K562 (cell line): ENCODE measurements around the gene SMAP2. TPM values are rescaled to one million over a fixed set of nuclear protein-coding genes. Genes with fewer than 3 reads are reported as not detected.

Experiments
- ATAC-seq: fragments of 200-7000 bp; cut with Tn5 transposase; 3 replicates; pipeline ENCODE4 v1.9.1; 2020; ENCODE audit warnings: moderate library complexity
- BruUV-seq: library from RNA; stranded (reverse); fragments of 400-500 nt; replicated peaks from 2 replicates; lab custom pipeline; 2021; lab: Mats Ljungman, UMichigan
- CTCF ChIA-PET: fragments of 300-600 bp; formaldehyde crosslinking; extraction: SDS; loops from one replicate; lab custom pipeline; 2021; ENCODE audit warnings: low intra/inter-chr PET ratio; lab: Yijun Ruan, JAX
- POLR2A ChIA-PET: fragments of 300-600, 350-650 bp; sonication (Branson Sonifier 250); formaldehyde crosslinking; extraction: SDS; loops from one replicate; lab custom pipeline; 2021; ENCODE audit warnings: antibody characterized with exemption, inconsistent platforms; lab: Yijun Ruan, JAX
- DNase-seq, 4 experiments: peaks; one replicate each; pipeline versions ENCODE4 v3.0.0 to v3.0.0-alpha.2; 2011 to 2018; ENCODE audit warnings: low spot score in 3 of 4, mixed read lengths in 3 of 4; ENCODE audit errors: extremely low read depth in 1 of 4
- FAIRE-seq: peaks from 2 replicates; lab custom pipeline; 2011; peaks lifted over from hg19 to GRCh38; lab: Jason Lieb, UNC
- H2AFZ ChIP-seq: 2 replicates; pipeline ENCODE4 v1.6.0; 2011; ENCODE audit warnings: low read depth, low read length, control low read depth, inconsistent platforms
- H3K27ac ChIP-seq: fragments of 200-600 bp; 3 replicates; pipeline ENCODE4 v1.8.0; 2011; ENCODE audit warnings: low read depth, mild to moderate bottlenecking, control low read depth, inconsistent platforms, low read length, moderate library complexity, mixed read lengths; ENCODE audit errors: extremely low read depth
- H3K27me3 ChIP-seq, 2 experiments: fragments of 300-600 bp in 1 of 2; 2 replicates in 1 of 2; 3 replicates in 1 of 2; pipeline versions ENCODE4 v1.6.0 to v1.8.0; 2011; ENCODE audit warnings: inconsistent platforms in 2 of 2, low read length in 2 of 2, mild to moderate bottlenecking in 1 of 2, mixed read lengths in 1 of 2, moderate library complexity in 1 of 2; ENCODE audit not compliant: control insufficient read depth in 2 of 2, insufficient read depth in 2 of 2
- H3K36me3 ChIP-seq: fragments of 300-600 bp; 3 replicates; pipeline ENCODE4 v1.8.0; 2011; ENCODE audit warnings: mild to moderate bottlenecking, low read length, inconsistent platforms; ENCODE audit not compliant: control insufficient read depth, insufficient read depth
- H3K4me1 ChIP-seq, 2 experiments: fragments of 200-600 bp in 1 of 2; replicated peaks in 1 of 2; 2 replicates in 1 of 2; 3 replicates in 1 of 2; pipeline versions ENCODE4 v1.5.1 to v1.8.0; 2011; ENCODE audit warnings: inconsistent platforms in 2 of 2, low read length in 2 of 2, mild to moderate bottlenecking in 1 of 2, mixed read lengths in 1 of 2, moderate library complexity in 1 of 2; ENCODE audit not compliant: control insufficient read depth in 2 of 2, insufficient read depth in 2 of 2
- H3K4me2 ChIP-seq: 2 replicates; pipeline ENCODE4 v1.6.1; 2011; ENCODE audit warnings: low read length, control low read depth, inconsistent platforms, mixed read lengths; ENCODE audit not compliant: insufficient read depth
- H3K4me3 ChIP-seq: fragments of 200-600 bp; sonication (generic), shearing (Covaris generic); 2 replicates; pipeline ENCODE4 v1.5.1; 2016; ENCODE audit warnings: control low read depth, inconsistent platforms
- H3K79me2 ChIP-seq: fragments of 200-600 bp; 3 replicates; pipeline ENCODE4 v1.8.0; 2011; ENCODE audit warnings: low read length, inconsistent platforms; ENCODE audit not compliant: control insufficient read depth, insufficient read depth
- H3K9ac ChIP-seq, 2 experiments: 2 replicates each; pipeline versions ENCODE4 v1.6.0 to v1.6.1; 2011; ENCODE audit warnings: low read depth in 2 of 2, low read length in 2 of 2, control low read depth in 1 of 2, inconsistent platforms in 1 of 2, mild to moderate bottlenecking in 1 of 2, mixed read lengths in 1 of 2; ENCODE audit not compliant: insufficient read depth in 1 of 2
- H3K9me1 ChIP-seq: one replicate; pipeline ENCODE4 v1.6.0; 2011; ENCODE audit warnings: inconsistent platforms, mild to moderate bottlenecking, low read length, moderate library complexity; ENCODE audit not compliant: control insufficient read depth, insufficient read depth
- H3K9me3 ChIP-seq: replicated peaks from 2 replicates; pipeline ENCODE4 v1.5.1; 2011; ENCODE audit warnings: low read depth, low read length, inconsistent platforms; ENCODE audit not compliant: control insufficient read depth, insufficient read depth
- H4K20me1 ChIP-seq: replicated peaks from 2 replicates; pipeline ENCODE4 v1.6.1; 2011; ENCODE audit warnings: low read length, inconsistent platforms, mixed read lengths; ENCODE audit not compliant: control insufficient read depth, insufficient read depth
- CREB1 ChIP-seq, 2 experiments: sonication (generic) in 1 of 2; formaldehyde crosslinking in 1 of 2; IDR thresholded peaks; 2 replicates each; pipeline versions ENCODE4 v1.6.1 to v1.8.0; 2012 to 2022; ENCODE audit warnings: inconsistent platforms in 1 of 2, mild to moderate bottlenecking in 1 of 2, missing genetic modification reagents in 1 of 2, moderate library complexity in 1 of 2
- HMGN3 ChIP-seq: IDR thresholded peaks from 2 replicates; pipeline ENCODE4 v1.6.1; 2011; ENCODE audit warnings: borderline replicate concordance, low read depth, mild to moderate bottlenecking, mixed read lengths, low read length; ENCODE audit not compliant: insufficient read length; ENCODE audit errors: extremely low read depth
- KLF16 ChIP-seq: IDR thresholded peaks from 2 replicates; pipeline ENCODE4 v1.6.1; 2016; ENCODE audit warnings: antibody characterized with exemption
- MTA1 ChIP-seq: fragments of 450-650 bp; IDR thresholded peaks from 2 replicates; pipeline ENCODE4 v1.6.1; 2017; ENCODE audit warnings: borderline replicate concordance
- PML ChIP-seq: IDR thresholded peaks from 2 replicates; pipeline ENCODE4 v1.6.1; 2012; ENCODE audit warnings: low read length, inconsistent platforms
- RBBP5 ChIP-seq: fragments of 200-600 bp; sonication (generic); IDR thresholded peaks from 2 replicates; pipeline ENCODE4 v1.6.1; 2012; ENCODE audit warnings: borderline replicate concordance, mild to moderate bottlenecking, low read length, control low read depth, inconsistent platforms; ENCODE audit not compliant: insufficient read depth, poor library complexity, severe bottlenecking
- RFX1 ChIP-seq: fragments of 450-650 bp; IDR thresholded peaks from 2 replicates; pipeline ENCODE4 v1.6.1; 2016; ENCODE audit warnings: mild to moderate bottlenecking, moderate library complexity
- SIN3A ChIP-seq, 2 experiments: fragments of 150-350 bp in 1 of 2; IDR thresholded peaks; 2 replicates each; pipeline ENCODE4 v1.6.1; 2011 to 2016; ENCODE audit warnings: borderline replicate concordance in 2 of 2, low read depth in 2 of 2, low read length in 2 of 2, mild to moderate bottlenecking in 2 of 2, moderate library complexity in 2 of 2; ENCODE audit not compliant: control insufficient read depth in 1 of 2
- TCF3 ChIP-seq: sonication (generic); formaldehyde crosslinking; IDR thresholded peaks from 2 replicates; pipeline ENCODE4 v1.4.0; 2020; ENCODE audit warnings: mild to moderate bottlenecking, missing genetic modification reagents
- TEAD4 ChIP-seq, 2 experiments: sonication (generic) in 1 of 2; formaldehyde crosslinking in 1 of 2; IDR thresholded peaks; 2 replicates each; pipeline versions ENCODE4 v1.6.1 to v1.8.0; 2012 to 2022; ENCODE audit warnings: borderline replicate concordance in 1 of 2, inconsistent platforms in 1 of 2, low read length in 1 of 2, mild to moderate bottlenecking in 1 of 2, missing genetic modification reagents in 1 of 2
- ZNF3 ChIP-seq: fragments of 250-450 bp; sonication (Bioruptor Pico); IDR thresholded peaks from 2 replicates; pipeline ENCODE4 v1.5.0; 2021; ENCODE audit warnings: mild to moderate bottlenecking, moderate library complexity
- ZNF592 ChIP-seq: fragments of 450-650 bp; IDR thresholded peaks from 2 replicates; pipeline ENCODE4 v1.6.1; 2017; ENCODE audit warnings: antibody characterized with exemption, mild to moderate bottlenecking
- WGBS: fragments of 100-300 bp; shearing (Covaris generic); methylation state at CpG from one replicate; pipeline ENCODE4 v1.1.6; 2016; ENCODE audit warnings: low coverage, mixed read lengths; ENCODE audit not compliant: insufficient coverage; ENCODE audit errors: missing lambda C conversion rate; 5-methylcytosine and 5-hydroxymethylcytosine counted together
- in situ Hi-C: fragments of 300-500 bp; cut with MboI; formaldehyde crosslinking; loops from 4 replicates; pipeline ENCODE4 v1.15.0; 2018; ENCODE audit warnings: inconsistent platforms, mixed read lengths
- intact Hi-C: fragments of 100-400 bp; cut with micrococcal nuclease; formaldehyde crosslinking; loops from 2 replicates; pipeline ENCODE4 v1.14.2; 2022
- polyA plus RNA-seq, 8 experiments: library from polyadenylated mRNA; depleted of rRNA in 4 of 8; stranded (reverse) in 5 of 8; unstranded in 3 of 8; fragments of >200 nt; fragmentation: Nextera tagmentation in 2 of 8; fragmentation: Illumina TruSeq in 1 of 8; extraction: Ambion mirVana in 2 of 8; extraction: Trizol in 1 of 8; gene quantifications; 2 replicates each; pipeline versions ENCODE4 v1.2.1 to v1.2.3, GENCODE V29; 2011 to 2014; ENCODE audit warnings: inconsistent platforms in 1 of 8, missing spikeins in 1 of 8
- total RNA-seq, 7 experiments: library from RNA; depleted of rRNA in 6 of 7; stranded (reverse); fragments of >200 nt in 6 of 7; fragmentation: Illumina TruSeq in 2 of 7; extraction: Trizol in 2 of 7; gene quantifications; 2 replicates each; pipeline versions ENCODE4 v1.2.1 to v1.2.3, GENCODE V29; 2011 to 2021; ENCODE audit warnings: low replicate concordance in 1 of 7
- TF ChIP-seq, protein P1 (sequence below): fragments of 450-650 bp; formaldehyde crosslinking; IDR thresholded peaks from 2 replicates; pipeline ENCODE4 v1.4.0; 2020; ENCODE audit warnings: mild to moderate bottlenecking, moderate library complexity

SMAP2 gene
- total and polyA plus RNA-seq, 9 of the 15 experiments (the other 6 are each of a cell fraction or from before 2014, with no cell fraction given), result 38.7 to 212 (median 94.1) TPM

- no peak overlapping the region for H2AFZ ChIP-seq
- peak overlapping the region in 1 of 2 experiments; percentile 83; a peak in 2 of 4 replicates for H3K9ac ChIP-seq
- 39% methylated on average over 4 of the region's 4 CpGs for WGBS
- peak overlapping the region; percentile 95 for H3K27ac ChIP-seq
- BruUV-seq, result no TSS peak
- ATAC-seq (no peak), DNase-seq (no peak), FAIRE-seq (no peak)
- 0 out of 2 replicates have a peak overlapping the region, but pooled peaks have one; percentile 0 for H3K4me3 ChIP-seq
- no peaks in the 10 kb centered on the region for H4K20me1 ChIP-seq
- in situ Hi-C loops (no loop called here), intact Hi-C loops (no loop called here)
- peaks cover 43% of the 10 kb centered on the region for H3K36me3 ChIP-seq
- peaks cover 34 to 74% of the 10 kb centered on the region in 2 experiments for H3K4me1 ChIP-seq
- no peaks in the 10 kb centered on the region for H3K9me3 ChIP-seq
- ChIA-PET CTCF (no interaction called here), POLR2A (interaction anchor here (1.1 to 7.7 kb wide), 3 partner anchors 13 to 24 kb away, joined by 3 to 61 read pairs (median 6); no protein-coding TSS in a partner anchor)
- H3K27me3 ChIP-seq, result no peaks in the 10 kb centered on the region
- no peaks in the 10 kb centered on the region for H3K9me1 ChIP-seq
- peaks cover 100% of the 10 kb centered on the region for H3K79me2 ChIP-seq
- H3K4me2 ChIP-seq, result peak overlapping the region; percentile 93
- TF ChIP-seq PML, result no peak
- TF ChIP-seq TCF3 (CRISPR knock-in tag), result no peak
- TF ChIP-seq SIN3A (IDR thresholded peaks at IDR 0.05; ENCODE audit: borderline replicate concordance in 2 of 2, control insufficient read depth in 1 of 2, low read depth in 2 of 2, low read length in 2 of 2), result no peak
- no peak for TF ChIP-seq HMGN3
- TF ChIP-seq MTA1, result no peak
- TF ChIP-seq, protein P1, sequence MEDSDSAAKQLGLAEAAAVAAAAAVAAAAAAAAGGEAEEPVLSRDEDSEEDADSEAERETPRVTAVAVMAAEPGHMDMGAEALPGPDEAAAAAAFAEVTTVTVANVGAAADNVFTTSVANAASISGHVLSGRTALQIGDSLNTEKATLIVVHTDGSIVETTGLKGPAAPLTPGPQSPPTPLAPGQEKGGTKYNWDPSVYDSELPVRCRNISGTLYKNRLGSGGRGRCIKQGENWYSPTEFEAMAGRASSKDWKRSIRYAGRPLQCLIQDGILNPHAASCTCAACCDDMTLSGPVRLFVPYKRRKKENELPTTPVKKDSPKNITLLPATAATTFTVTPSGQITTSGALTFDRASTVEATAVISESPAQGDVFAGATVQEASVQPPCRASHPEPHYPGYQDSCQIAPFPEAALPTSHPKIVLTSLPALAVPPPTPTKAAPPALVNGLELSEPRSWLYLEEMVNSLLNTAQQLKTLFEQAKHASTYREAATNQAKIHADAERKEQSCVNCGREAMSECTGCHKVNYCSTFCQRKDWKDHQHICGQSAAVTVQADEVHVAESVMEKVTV (CRISPR knock-in tag), result no peak
- TF ChIP-seq CREB1 (IDR thresholded peaks at IDR 0.05), result no peak
- TF ChIP-seq CREB1 (CRISPR knock-in tag; IDR thresholded peaks at IDR 0.05), result no peak
- no peak for TF ChIP-seq ZNF592
- TF ChIP-seq RBBP5, result no peak
- TF ChIP-seq ZNF3 (CRISPR knock-in tag), result peak; percentile 30; the same call in 1 of the 2 replicates
- TF ChIP-seq RFX1, result no peak
- TF ChIP-seq KLF16, result no peak
- TF ChIP-seq TEAD4 (IDR thresholded peaks at IDR 0.05; ENCODE audit: low read length), result no peak
- TF ChIP-seq TEAD4 (CRISPR knock-in tag; IDR thresholded peaks at IDR 0.05; ENCODE audit: borderline replicate concordance), result no peak
Observed at GRCh38 chr1:40380817-40381216, 7.3 kb downstream of the SMAP2 start.
